ENCODE data around the gene SPAG16. TPM values are rescaled to one million over a fixed set of nuclear protein-coding genes. Genes with fewer than 3 reads are reported as not detected.

The SPAG16 gene
- total RNA-seq, 1 donor from 2014 or later: 16.7 TPM

DNA sequence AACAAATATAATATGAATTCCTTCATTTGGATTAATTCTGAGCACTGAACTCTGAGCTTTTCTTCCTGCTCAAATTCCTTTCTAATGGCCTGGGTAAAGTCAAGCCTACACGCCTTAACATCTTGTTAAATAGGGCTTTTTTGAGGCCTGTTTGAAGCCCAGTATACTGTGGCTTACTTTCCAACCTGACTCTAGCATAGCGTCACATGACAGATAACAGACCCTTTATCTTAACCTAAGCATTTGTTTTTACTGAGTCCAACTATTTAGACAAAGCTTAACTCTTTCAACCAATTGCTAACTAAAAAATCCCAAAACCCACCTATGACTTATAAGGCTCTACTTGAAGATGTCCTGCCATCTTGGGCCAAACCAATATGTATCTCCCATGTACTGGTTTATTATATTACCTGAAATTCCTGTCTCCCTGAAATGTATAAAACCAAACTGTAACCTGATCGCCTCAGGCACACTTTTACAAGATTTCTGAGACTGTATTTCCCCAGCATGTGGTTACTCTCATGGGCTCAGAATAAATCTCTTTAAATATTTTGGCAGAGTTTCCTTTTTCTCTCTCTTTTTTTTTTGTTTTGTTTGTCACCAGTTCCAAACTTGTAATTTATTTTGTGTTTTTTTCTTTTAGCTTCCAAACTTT, 855.5 kb downstream of the SPAG16 start:
- Mint-ChIP-seq H3K36me3 (ENCODE audit: low read depth, unreplicated experiment) (no peaks in the 10 kb centered on the region), H3K4me1 (ENCODE audit: low read depth, unreplicated experiment) (no peaks in the 10 kb centered on the region), H3K27me3 (ENCODE audit: low read depth, unreplicated experiment) (no peaks in the 10 kb centered on the region), H3K4me3 (ENCODE audit: unreplicated experiment) (no peak overlapping the region), H3K9me3 (ENCODE audit: unreplicated experiment) (no peaks in the 10 kb centered on the region), H3K27ac (ENCODE audit: unreplicated experiment) (no peak overlapping the region)
- FAIRE-seq (no peak), DNase-seq (ENCODE audit: low read depth) (no peak)
- H3K4me1 ChIP-seq (ENCODE audit: insufficient read depth, low read length): no peaks in the 10 kb centered on the region
- H4K20me1 ChIP-seq (ENCODE audit: insufficient read depth, low read length): no peaks in the 10 kb centered on the region
- TF ChIP-seq, protein P1, sequence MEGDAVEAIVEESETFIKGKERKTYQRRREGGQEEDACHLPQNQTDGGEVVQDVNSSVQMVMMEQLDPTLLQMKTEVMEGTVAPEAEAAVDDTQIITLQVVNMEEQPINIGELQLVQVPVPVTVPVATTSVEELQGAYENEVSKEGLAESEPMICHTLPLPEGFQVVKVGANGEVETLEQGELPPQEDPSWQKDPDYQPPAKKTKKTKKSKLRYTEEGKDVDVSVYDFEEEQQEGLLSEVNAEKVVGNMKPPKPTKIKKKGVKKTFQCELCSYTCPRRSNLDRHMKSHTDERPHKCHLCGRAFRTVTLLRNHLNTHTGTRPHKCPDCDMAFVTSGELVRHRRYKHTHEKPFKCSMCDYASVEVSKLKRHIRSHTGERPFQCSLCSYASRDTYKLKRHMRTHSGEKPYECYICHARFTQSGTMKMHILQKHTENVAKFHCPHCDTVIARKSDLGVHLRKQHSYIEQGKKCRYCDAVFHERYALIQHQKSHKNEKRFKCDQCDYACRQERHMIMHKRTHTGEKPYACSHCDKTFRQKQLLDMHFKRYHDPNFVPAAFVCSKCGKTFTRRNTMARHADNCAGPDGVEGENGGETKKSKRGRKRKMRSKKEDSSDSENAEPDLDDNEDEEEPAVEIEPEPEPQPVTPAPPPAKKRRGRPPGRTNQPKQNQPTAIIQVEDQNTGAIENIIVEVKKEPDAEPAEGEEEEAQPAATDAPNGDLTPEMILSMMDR (IDR thresholded peaks at IDR 0.05; ENCODE audit: insufficient read depth, low read depth, low read length): no peak
- TF ChIP-seq EZH2 (IDR thresholded peaks at IDR 0.05; ENCODE audit: insufficient read depth, low read length): no peak
- H3K9ac ChIP-seq (ENCODE audit: low read length): no peak overlapping the region
- H3K27ac ChIP-seq (ENCODE audit: low read depth, low read length): no peak overlapping the region
- no peaks in the 10 kb centered on the region for H3K27me3 ChIP-seq (ENCODE audit: insufficient read depth, low read length)
- no peaks in the 10 kb centered on the region for H3K9me3 ChIP-seq (ENCODE audit: insufficient read depth, low read depth, low read length)
- H3K4me2 ChIP-seq (ENCODE audit: low read length): no peak overlapping the region
- H3K79me2 ChIP-seq (ENCODE audit: insufficient read depth, low read length): no peaks in the 10 kb centered on the region
- H3K4me3 ChIP-seq (ENCODE audit: insufficient read depth, low read depth, low read length): no peak overlapping the region
- no peaks in the 10 kb centered on the region for H3K36me3 ChIP-seq (ENCODE audit: insufficient read depth, low read length)
- H2AFZ ChIP-seq (ENCODE audit: low read depth, low read length): no peak overlapping the region

DNA sequence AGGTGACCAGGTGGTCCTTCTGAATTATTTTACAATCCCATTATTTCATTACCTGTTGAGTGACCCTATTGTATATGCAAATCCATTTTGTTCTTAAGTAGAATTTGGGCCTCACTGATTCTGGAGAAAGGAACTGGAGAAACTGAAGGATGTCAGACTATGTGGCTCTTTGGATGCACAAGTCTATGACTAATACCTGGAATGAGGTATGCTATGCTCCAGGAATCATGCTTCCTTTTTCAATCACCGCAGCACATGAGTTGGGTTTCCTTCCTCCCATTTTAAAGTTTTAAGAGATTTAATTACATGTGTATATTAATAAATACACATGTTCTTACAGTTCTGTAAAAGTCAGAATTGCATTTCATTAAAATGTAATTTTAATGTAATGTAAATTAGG, 872.7 kb downstream of the SPAG16 start:
- Histone ChIP-seq H4K20me1 (ENCODE audit: insufficient read depth, low read length) (no peaks in the 10 kb centered on the region), H3K9ac (ENCODE audit: low read length) (no peak overlapping the region), H3K27me3 (ENCODE audit: insufficient read depth, low read length) (no peaks in the 10 kb centered on the region), H3K4me1 (ENCODE audit: insufficient read depth, low read length) (no peaks in the 10 kb centered on the region), H3K4me3 (ENCODE audit: insufficient read depth, low read depth, low read length) (no peak overlapping the region), H3K79me2 (ENCODE audit: insufficient read depth, low read length) (no peaks in the 10 kb centered on the region), H3K4me2 (ENCODE audit: low read length) (no peak overlapping the region), H2AFZ (ENCODE audit: low read depth, low read length) (no peak overlapping the region), H3K9me3 (ENCODE audit: insufficient read depth, low read depth, low read length) (no peaks in the 10 kb centered on the region), H3K27ac (ENCODE audit: low read depth, low read length) (no peak overlapping the region), H3K36me3 (ENCODE audit: insufficient read depth, low read length) (no peaks in the 10 kb centered on the region)
- Mint-ChIP-seq H3K36me3 (ENCODE audit: low read depth, unreplicated experiment) (no peaks in the 10 kb centered on the region), H3K4me3 (ENCODE audit: unreplicated experiment) (no peak overlapping the region), H3K4me1 (ENCODE audit: low read depth, unreplicated experiment) (no peaks in the 10 kb centered on the region), H3K27me3 (ENCODE audit: low read depth, unreplicated experiment) (no peaks in the 10 kb centered on the region), H3K27ac (ENCODE audit: unreplicated experiment) (no peak overlapping the region), H3K9me3 (ENCODE audit: unreplicated experiment) (no peaks in the 10 kb centered on the region)
- no peak for DNase-seq (ENCODE audit: low read depth)
- no peak for FAIRE-seq
- TF ChIP-seq EZH2 (IDR thresholded peaks at IDR 0.05; ENCODE audit: insufficient read depth, low read length): no peak
- TF ChIP-seq, protein P1 (IDR thresholded peaks at IDR 0.05; ENCODE audit: insufficient read depth, low read depth, low read length): no peak

DNA sequence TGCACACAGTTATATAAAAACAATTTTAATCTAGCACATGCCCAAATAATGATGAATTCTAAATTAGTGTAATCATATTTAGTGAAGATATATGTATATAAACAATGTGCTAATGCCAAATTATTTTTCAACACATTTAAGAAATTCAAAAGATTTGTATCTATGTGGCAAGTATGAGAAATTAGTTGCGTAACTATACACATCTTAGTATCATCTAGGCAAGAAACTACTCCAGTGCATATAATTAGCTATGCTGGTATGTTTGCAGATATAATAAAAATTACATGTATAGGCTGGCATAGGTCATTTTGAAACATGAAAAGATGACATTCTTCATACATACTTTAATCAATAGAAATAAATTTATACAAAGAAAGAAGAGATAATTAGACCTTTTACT, 874.6 kb downstream of the SPAG16 start:
- H3K79me2 ChIP-seq (ENCODE audit: insufficient read depth, low read length): no peaks in the 10 kb centered on the region
- no peak overlapping the region for H3K27ac ChIP-seq (ENCODE audit: low read depth, low read length)
- no peak overlapping the region for H3K9ac ChIP-seq (ENCODE audit: low read length)
- no peaks in the 10 kb centered on the region for H3K36me3 Mint-ChIP-seq (ENCODE audit: low read depth, unreplicated experiment)
- H3K4me1 ChIP-seq (ENCODE audit: insufficient read depth, low read length): no peaks in the 10 kb centered on the region
- no peaks in the 10 kb centered on the region for H3K36me3 ChIP-seq (ENCODE audit: insufficient read depth, low read length)
- no peak overlapping the region for H3K4me3 Mint-ChIP-seq (ENCODE audit: unreplicated experiment)
- no peak for TF ChIP-seq EZH2 (IDR thresholded peaks at IDR 0.05; ENCODE audit: insufficient read depth, low read length)
- TF ChIP-seq, protein P1 (IDR thresholded peaks at IDR 0.05; ENCODE audit: insufficient read depth, low read depth, low read length): no peak
- H2AFZ ChIP-seq (ENCODE audit: low read depth, low read length): no peak overlapping the region
- no peaks in the 10 kb centered on the region for H4K20me1 ChIP-seq (ENCODE audit: insufficient read depth, low read length)
- H3K9me3 ChIP-seq (ENCODE audit: insufficient read depth, low read depth, low read length): no peaks in the 10 kb centered on the region
- H3K27me3 ChIP-seq (ENCODE audit: insufficient read depth, low read length): no peaks in the 10 kb centered on the region
- no peaks in the 10 kb centered on the region for H3K9me3 Mint-ChIP-seq (ENCODE audit: unreplicated experiment)
- DNase-seq (ENCODE audit: low read depth) (no peak), FAIRE-seq (no peak)
- H3K27me3 Mint-ChIP-seq (ENCODE audit: low read depth, unreplicated experiment): no peaks in the 10 kb centered on the region
- no peaks in the 10 kb centered on the region for H3K4me1 Mint-ChIP-seq (ENCODE audit: low read depth, unreplicated experiment)
- H3K4me2 ChIP-seq (ENCODE audit: low read length): no peak overlapping the region
- H3K4me3 ChIP-seq (ENCODE audit: insufficient read depth, low read depth, low read length): no peak overlapping the region
- H3K27ac Mint-ChIP-seq (ENCODE audit: unreplicated experiment): no peak overlapping the region

All from astrocyte (in vitro differentiated cells and primary cell).